NCI-H1417 treated with DMSO at 0.1 percent for 48 hours (cell line): ENCODE data around the gene SRL.
A peak's percentile ranks its signal among the peaks of the same experiment; 100 is the strongest.

ENCODE experiments used
- DNase-seq: peaks from one replicate; lab custom pipeline; 2025; lab: John Stamatoyannopoulos, UW

The SRL gene

GRCh38 chr16:4241928-4242283 lies at the start of gene SRL:
Gene SRL, minus strand, starts transcription at chr16:4242080. Its CDS starts 13 bp downstream, at chr16:4242067.
- DNase-seq: no peak

GRCh38 chr16:4290236-4290830 lies 48.5 kb upstream of the SRL start:
- no peak for DNase-seq

GRCh38 chr16:4288148-4288921 lies 46.5 kb upstream of the SRL start:
- no peak for DNase-seq

- no peak for DNase-seq
Observed at GRCh38 chr16:4285167-4285566, 43.3 kb upstream of the SRL start.

GRCh38 chr16:4283939-4284338 lies 42.1 kb upstream of the SRL start:
- no peak for DNase-seq

GRCh38 chr16:4283441-4283840 lies 41.6 kb upstream of the SRL start:
- DNase-seq: no peak

- no peak for DNase-seq
Observed at GRCh38 chr16:4280625-4281024, 38.7 kb upstream of the SRL start.

- no peak for DNase-seq
Observed at GRCh38 chr16:4277987-4278513, 36.2 kb upstream of the SRL start.

- DNase-seq: no peak
Observed at GRCh38 chr16:4275861-4276260, 34.0 kb upstream of the SRL start.

GRCh38 chr16:4273858-4274311 lies 32.0 kb upstream of the SRL start:
- no peak for DNase-seq

GRCh38 chr16:4272114-4272956 lies 30.5 kb upstream of the SRL start:
- no peak for DNase-seq

GRCh38 chr16:4271176-4272113 lies 29.6 kb upstream of the SRL start:
- peak; percentile 54 for DNase-seq

- no peak for DNase-seq
Observed at GRCh38 chr16:4270595-4270994, 28.7 kb upstream of the SRL start.

GRCh38 chr16:4270091-4270490 lies 28.2 kb upstream of the SRL start:
- DNase-seq: no peak

GRCh38 chr16:4266372-4266771 lies 24.5 kb upstream of the SRL start:
- no peak for DNase-seq

GRCh38 chr16:4265676-4266075 lies 23.8 kb upstream of the SRL start:
- DNase-seq: no peak

- DNase-seq: no peak
Observed at GRCh38 chr16:4264546-4264945, 22.7 kb upstream of the SRL start.

GRCh38 chr16:4263504-4264436 lies 21.9 kb upstream of the SRL start:
- no peak for DNase-seq

GRCh38 chr16:4262303-4262835 lies 20.5 kb upstream of the SRL start:
- DNase-seq: no peak

GRCh38 chr16:4261557-4262172 lies 19.8 kb upstream of the SRL start:
- DNase-seq: no peak
